Omental fat pad (tissue), 4 donors: ENCODE data around the gene ZCCHC9. TPM values are rescaled to one million over a fixed set of nuclear protein-coding genes. Genes with fewer than 3 reads are reported as not detected.

ENCODE experiments used
- ATAC-seq: fragments of 150-250 bp; one replicate; pipeline ENCODE4 v1.9.1; 2016; ENCODE audit warnings: mild to moderate bottlenecking, moderate library complexity; ENCODE audit not compliant: low FRiP score
- DNase-seq: peaks from one replicate; pipeline ENCODE4 v3.0.0-alpha.2; 2019; ENCODE audit warnings: low spot score
- total RNA-seq, 4 donors: library from RNA; depleted of rRNA; stranded (reverse); fragments of >200 nt; gene quantifications; one replicate each; pipeline ENCODE4 v1.1.0, GENCODE V29; 2016
- TF ChIP-seq, protein P1 (sequence below), 3 donors: fragments of 450-650 bp; IDR thresholded peaks; one replicate each; pipeline ENCODE4 v1.5.1; 2016 to 2017; ENCODE audit warnings: antibody characterized with exemption in 3 of 3, mild to moderate bottlenecking in 3 of 3, moderate library complexity in 2 of 3

ZCCHC9 gene
- total RNA-seq, 4 donors from 2014 or later = 14.2 to 23.0 (median 20.0) TPM

DNA sequence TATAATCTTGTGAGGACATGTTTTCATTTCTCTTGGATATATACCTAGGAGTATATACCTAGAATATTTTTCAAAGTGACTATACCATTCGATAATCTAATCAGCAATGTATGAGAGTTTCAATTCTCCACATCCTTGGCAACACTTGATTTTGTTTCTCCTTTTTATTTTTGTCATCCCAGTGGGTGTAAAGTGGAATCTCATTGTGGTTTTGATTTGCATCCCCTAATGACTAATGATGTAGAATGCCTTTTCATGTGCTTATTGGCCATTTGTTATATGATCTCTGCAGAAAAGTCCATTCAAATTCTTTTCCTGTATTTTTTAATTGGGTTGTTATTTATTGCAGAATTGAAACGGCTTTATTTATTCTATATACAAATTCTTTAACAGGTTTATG lies 15.2 kb downstream of the ZCCHC9 start:
- DNase-seq (no peak), ATAC-seq (no peak)
- TF ChIP-seq, protein P1, sequence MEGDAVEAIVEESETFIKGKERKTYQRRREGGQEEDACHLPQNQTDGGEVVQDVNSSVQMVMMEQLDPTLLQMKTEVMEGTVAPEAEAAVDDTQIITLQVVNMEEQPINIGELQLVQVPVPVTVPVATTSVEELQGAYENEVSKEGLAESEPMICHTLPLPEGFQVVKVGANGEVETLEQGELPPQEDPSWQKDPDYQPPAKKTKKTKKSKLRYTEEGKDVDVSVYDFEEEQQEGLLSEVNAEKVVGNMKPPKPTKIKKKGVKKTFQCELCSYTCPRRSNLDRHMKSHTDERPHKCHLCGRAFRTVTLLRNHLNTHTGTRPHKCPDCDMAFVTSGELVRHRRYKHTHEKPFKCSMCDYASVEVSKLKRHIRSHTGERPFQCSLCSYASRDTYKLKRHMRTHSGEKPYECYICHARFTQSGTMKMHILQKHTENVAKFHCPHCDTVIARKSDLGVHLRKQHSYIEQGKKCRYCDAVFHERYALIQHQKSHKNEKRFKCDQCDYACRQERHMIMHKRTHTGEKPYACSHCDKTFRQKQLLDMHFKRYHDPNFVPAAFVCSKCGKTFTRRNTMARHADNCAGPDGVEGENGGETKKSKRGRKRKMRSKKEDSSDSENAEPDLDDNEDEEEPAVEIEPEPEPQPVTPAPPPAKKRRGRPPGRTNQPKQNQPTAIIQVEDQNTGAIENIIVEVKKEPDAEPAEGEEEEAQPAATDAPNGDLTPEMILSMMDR (IDR thresholded peaks at IDR 0.05) = no peak

DNA sequence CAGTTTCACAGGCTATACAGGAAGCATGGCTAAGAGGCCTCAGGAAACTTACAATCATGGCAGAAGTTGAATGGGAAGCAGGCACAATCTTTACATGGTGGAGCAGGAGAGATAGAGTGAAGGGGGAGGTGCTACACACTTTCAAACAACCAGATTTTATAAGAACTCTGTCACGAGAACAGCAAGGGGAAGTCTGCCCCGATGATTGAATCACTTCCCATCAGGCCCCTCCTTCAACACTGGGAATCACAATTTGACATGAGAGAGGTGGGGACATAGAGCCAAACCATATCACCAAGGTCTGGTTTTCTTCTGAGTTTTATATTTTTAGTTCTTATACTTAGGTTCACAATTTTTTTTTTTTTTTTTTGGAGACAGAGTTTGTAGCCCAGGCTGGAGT lies 16.1 kb downstream of the ZCCHC9 start:
- ATAC-seq (no peak), DNase-seq (no peak)
- TF ChIP-seq, protein P1 (IDR thresholded peaks at IDR 0.05) = no peak

DNA sequence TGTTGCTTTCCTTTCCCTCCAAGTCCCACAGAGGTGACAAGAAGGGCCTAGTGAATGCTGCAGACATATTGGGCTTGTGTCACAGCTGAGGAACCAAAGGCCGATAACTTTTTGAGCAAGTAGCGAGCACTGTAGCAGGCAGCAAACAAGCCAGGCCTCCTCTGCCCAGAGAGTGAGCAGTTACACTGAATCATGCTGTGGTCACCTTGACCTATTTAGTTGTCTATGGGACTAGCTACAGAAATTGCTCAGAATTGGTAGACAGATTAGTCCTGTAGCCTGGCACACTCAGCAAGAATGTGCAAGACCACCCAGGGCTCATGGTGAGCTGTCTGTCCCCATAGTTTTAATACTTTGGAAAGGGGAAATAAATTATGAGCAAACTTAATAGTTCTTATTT lies 25.2 kb downstream of the ZCCHC9 start:
- TF ChIP-seq, protein P1 (IDR thresholded peaks at IDR 0.05) = no peak
- DNase-seq (no peak), ATAC-seq (no peak)

DNA sequence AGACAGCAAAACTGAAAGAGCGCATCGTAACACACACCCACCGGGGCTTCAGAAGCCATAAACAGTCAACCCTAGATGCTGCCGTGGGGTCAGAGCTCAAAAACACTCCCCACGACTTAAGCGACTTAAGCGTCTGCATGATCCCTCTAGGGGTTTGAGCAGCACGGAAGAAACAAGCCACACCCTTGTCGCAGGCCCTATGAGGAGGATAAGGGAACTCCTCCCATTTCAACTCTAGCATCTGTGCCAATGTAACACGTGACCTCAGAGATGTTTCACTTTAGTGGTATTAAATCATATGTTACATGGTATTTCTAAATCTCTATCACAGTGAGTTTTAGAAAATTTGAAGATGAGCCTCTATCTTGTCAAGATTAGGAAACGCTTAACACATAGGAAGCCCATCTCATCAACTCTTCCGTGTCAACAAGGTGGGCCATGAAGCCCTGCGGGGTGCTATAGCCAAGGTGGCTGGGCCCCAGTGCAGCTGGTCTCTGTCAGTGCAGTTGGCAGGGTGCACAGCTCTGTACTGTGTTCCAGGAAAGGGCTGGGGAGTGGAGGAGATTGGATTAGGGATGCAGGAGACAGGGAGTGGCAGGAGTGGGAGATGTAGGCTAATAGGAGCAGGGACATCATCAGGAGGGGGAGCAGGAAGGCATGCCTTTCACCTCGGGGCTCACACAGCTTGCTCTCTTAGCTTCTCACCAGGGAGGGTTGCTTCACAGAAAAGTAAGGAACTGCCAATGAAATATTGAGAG lies 33.1 kb downstream of the ZCCHC9 start:
- TF ChIP-seq, protein P1 (IDR thresholded peaks at IDR 0.05) = no peak
- DNase-seq = no peak
- no peak for ATAC-seq

DNA sequence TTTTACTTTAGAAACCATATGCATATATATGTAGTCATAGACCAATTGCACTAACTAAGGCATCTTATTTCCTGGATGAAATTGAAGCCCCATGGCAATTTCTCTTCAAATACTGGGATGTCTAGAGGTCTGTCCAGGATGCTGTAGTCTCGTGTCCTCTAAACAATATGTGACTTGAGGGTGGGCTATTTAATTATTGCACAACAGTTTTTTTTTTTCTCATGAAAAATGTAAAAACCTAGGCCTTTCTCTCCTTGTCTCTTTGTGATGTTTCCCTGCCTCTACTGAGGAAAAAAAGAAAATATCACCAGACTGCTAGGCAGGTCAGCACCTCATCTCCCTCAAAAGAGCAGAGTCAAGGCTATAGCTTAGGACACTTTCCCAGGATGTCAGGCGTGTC lies 34.6 kb downstream of the ZCCHC9 start:
- TF ChIP-seq, protein P1 (IDR thresholded peaks at IDR 0.05) = no peak
- DNase-seq = no peak
- ATAC-seq = no peak

DNA sequence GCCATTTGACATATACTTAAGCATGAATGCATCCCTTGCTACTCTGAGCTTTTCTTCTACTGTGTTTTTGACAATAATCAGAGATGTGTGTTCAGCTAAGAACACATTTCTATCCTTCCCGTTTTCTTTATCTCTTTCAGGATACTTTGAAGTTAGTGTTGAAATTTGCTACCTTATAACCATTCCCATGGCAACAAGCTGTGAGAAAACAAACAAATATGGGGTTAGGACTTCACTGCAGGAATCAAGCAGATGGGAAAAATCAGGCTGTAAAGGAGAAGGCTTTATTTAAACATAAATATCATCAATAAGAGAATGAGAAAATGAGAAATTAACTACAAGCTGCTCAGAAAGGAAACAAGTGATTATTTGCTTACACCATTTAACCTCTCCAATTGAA lies 35.2 kb downstream of the ZCCHC9 start:
- no peak for DNase-seq

More for the DNA sequence above, 35.2 kb downstream of the ZCCHC9 start:
- ATAC-seq = no peak
- TF ChIP-seq, protein P1 (IDR thresholded peaks at IDR 0.05) = no peak
